Thyroid gland (tissue), 4 donors: ENCODE results near the gene KAT6B. TPM values are rescaled to one million over a fixed set of nuclear protein-coding genes. Genes with fewer than 3 reads are reported as not detected.
"Not testable (repeated sequence)": the region's sequence is repeated elsewhere in the genome, so short reads cannot be mapped to it uniquely, and the experiment has no call there.

Experiments
- DNase-seq, 2 donors: peaks; one replicate each; pipeline ENCODE4 v3.0.0-alpha.2; 2019
- H3K27ac ChIP-seq, 3 donors: fragments of 200-600 bp; sonication (generic); 1 replicate in 2 of 3; 2 replicates in 1 of 3; pipeline ENCODE4 v1.5.1; 2016 to 2019; ENCODE audit warnings: mild to moderate bottlenecking in 1 of 3, moderate library complexity in 1 of 3
- H3K27me3 ChIP-seq: fragments of 200-600 bp; sonication (generic); one replicate; pipeline ENCODE4 v1.5.1; 2019
- H3K36me3 ChIP-seq, 2 donors: fragments of 200-600 bp; sonication (generic); one replicate each; pipeline ENCODE4 v1.5.1; 2016 to 2019
- H3K4me1 ChIP-seq, 2 donors: fragments of 200-600 bp; sonication (generic); one replicate each; pipeline ENCODE4 v1.5.1; 2017 to 2019
- H3K4me3 ChIP-seq, 3 donors: fragments of 200-600 bp; sonication (generic); replicated peaks in 1 of 3; 1 replicate in 2 of 3; 2 replicates in 1 of 3; pipeline ENCODE4 v1.5.1; 2016; ENCODE audit warnings: mild to moderate bottlenecking in 1 of 3
- H3K9me3 ChIP-seq: fragments of 200-600 bp; sonication (generic); one replicate; pipeline ENCODE4 v1.5.1; 2017
- CTCF ChIP-seq, 6 experiments: fragments of 200-600 bp in 3 of 6; fragments of 450-650 bp in 3 of 6; sonication (generic) in 3 of 6; IDR thresholded peaks; one replicate each; pipeline ENCODE4 v1.5.1; 2016 to 2019; ENCODE audit warnings: antibody characterized with exemption in 6 of 6, mild to moderate bottlenecking in 2 of 6, inconsistent platforms in 1 of 6, moderate library complexity in 1 of 6
- POLR2A ChIP-seq, 2 donors: fragments of 450-650 bp; IDR thresholded peaks; one replicate each; pipeline ENCODE4 v1.6.1; 2017; ENCODE audit warnings: antibody characterized with exemption in 2 of 2, mild to moderate bottlenecking in 2 of 2, moderate library complexity in 1 of 2
- WGBS, 2 donors: methylation state at CpG; one replicate each; pipeline ENCODE4 v1.1.5; 2017; 5-methylcytosine and 5-hydroxymethylcytosine counted together
- intact Hi-C: fragments of 100-400 bp; cut with DNase I; formaldehyde crosslinking; loops from one replicate; pipeline ENCODE4 v1.15.1; 2023
- total RNA-seq, 4 donors: library from RNA; depleted of rRNA; stranded (reverse); fragments of >200 nt; gene quantifications; one replicate each; pipeline ENCODE4 v1.2.3, GENCODE V29; 2016

KAT6B gene
- total RNA-seq, 4 donors from 2014 or later = 56.5 to 115 (median 76.3) TPM

GRCh38 chr10:74871595-74872382 lies 45.4 kb downstream of the KAT6B start:
- H3K36me3 ChIP-seq = no peaks in the 10 kb centered on the region
- H3K4me1 ChIP-seq = peaks cover 4 to 26% of the 10 kb centered on the region in 2 donors
- H3K4me3 ChIP-seq = no peak overlapping the region
- no peaks in the 10 kb centered on the region for H3K27me3 ChIP-seq
- no peaks in the 10 kb centered on the region for H3K9me3 ChIP-seq
- WGBS, 2 donors = 86 to 95% methylated on average over 5 of the region's 5 CpGs
- intact Hi-C loops = no loop called here
- H3K27ac ChIP-seq = no peak overlapping the region
- TF ChIP-seq POLR2A (IDR thresholded peaks at IDR 0.05) = no peak
- TF ChIP-seq CTCF (IDR thresholded peaks at IDR 0.05) = no peak
- DNase-seq = no peak

GRCh38 chr10:74873803-74874454 lies 47.5 kb downstream of the KAT6B start:
- WGBS, 2 donors = 89 to 94% methylated on average over 5 of the region's 5 CpGs
- TF ChIP-seq POLR2A (IDR thresholded peaks at IDR 0.05) (no peak), CTCF (IDR thresholded peaks at IDR 0.05) (no peak)
- no peak for DNase-seq
- Histone ChIP-seq H3K27me3 (no peaks in the 10 kb centered on the region), H3K4me1 (peaks cover 4 to 23% of the 10 kb centered on the region in 2 donors), H3K27ac (no peak overlapping the region), H3K36me3 (no peaks in the 10 kb centered on the region), H3K4me3 (no peak overlapping the region), H3K9me3 (no peaks in the 10 kb centered on the region)
- intact Hi-C loops = no loop called here

- no peak for DNase-seq
- H3K27me3 ChIP-seq = no peaks in the 10 kb centered on the region
- H3K36me3 ChIP-seq = no peaks in the 10 kb centered on the region
- H3K4me1 ChIP-seq = peaks cover 4 to 23% of the 10 kb centered on the region in 2 donors
- no peaks in the 10 kb centered on the region for H3K9me3 ChIP-seq
- H3K4me3 ChIP-seq = no peak overlapping the region
- 87 to 100% methylated on average over 1 of the region's 1 CpG for WGBS, 2 donors
- no peak overlapping the region for H3K27ac ChIP-seq
- intact Hi-C loops = no loop called here
- TF ChIP-seq POLR2A (IDR thresholded peaks at IDR 0.05) (no peak), CTCF (IDR thresholded peaks at IDR 0.05) (no peak)
Measured at GRCh38 chr10:74874649-74875048, 48.2 kb downstream of the KAT6B start.

- H3K27ac ChIP-seq = no peak overlapping the region
- TF ChIP-seq CTCF (IDR thresholded peaks at IDR 0.05) = no peak
- no peak for TF ChIP-seq POLR2A (IDR thresholded peaks at IDR 0.05)
- no peaks in the 10 kb centered on the region for H3K36me3 ChIP-seq
- no peak for DNase-seq
- H3K27me3 ChIP-seq = no peaks in the 10 kb centered on the region
- H3K4me1 ChIP-seq = peaks cover 4 to 23% of the 10 kb centered on the region in 2 donors
- H3K4me3 ChIP-seq = no peak overlapping the region
- no peaks in the 10 kb centered on the region for H3K9me3 ChIP-seq
- intact Hi-C loops = no loop called here
Measured at GRCh38 chr10:74875068-74875467, 48.7 kb downstream of the KAT6B start.

GRCh38 chr10:74875966-74876365 lies 49.6 kb downstream of the KAT6B start:
- Histone ChIP-seq H3K27ac (no peak overlapping the region), H3K9me3 (no peaks in the 10 kb centered on the region), H3K4me1 (peaks cover 4 to 23% of the 10 kb centered on the region in 2 donors), H3K4me3 (no peak overlapping the region), H3K27me3 (no peaks in the 10 kb centered on the region), H3K36me3 (no peaks in the 10 kb centered on the region)
- no peak for TF ChIP-seq CTCF (IDR thresholded peaks at IDR 0.05)
- no peak for TF ChIP-seq POLR2A (IDR thresholded peaks at IDR 0.05)
- WGBS, 2 donors = 37 to 53% methylated on average over 1 of the region's 1 CpG
- DNase-seq = no peak
- intact Hi-C loops = no loop called here

- H3K4me3 ChIP-seq, H3K9me3 ChIP-seq, intact Hi-C loops, H3K36me3 ChIP-seq, H3K27me3 ChIP-seq, H3K27ac ChIP-seq: not testable (repeated sequence)
- peak in 1 of 2 donors; percentile 29 for DNase-seq
- H3K4me1 ChIP-seq = peaks cover 4 to 23% of the 10 kb centered on the region in 2 donors
- WGBS, 2 donors = 93 to 95% methylated on average over 5 of the region's 5 CpGs
Measured at GRCh38 chr10:74877054-74877453, 50.7 kb downstream of the KAT6B start.
